SK-N-SH (cell line): ENCODE measurements around the gene EXOSC3. TPM values are rescaled to one million over a fixed set of nuclear protein-coding genes. Genes with fewer than 3 reads are reported as not detected.

ENCODE experiments used
- CTCF ChIA-PET: fragments of 300-600, 350-600 bp; formaldehyde crosslinking; extraction: SDS; loops from one replicate; lab custom pipeline; 2021; lab: Yijun Ruan, JAX
- POLR2A ChIA-PET: fragments of 350-600 bp; sonication (Branson Sonifier 250); formaldehyde crosslinking; extraction: SDS; loops from one replicate; lab custom pipeline; 2020; ENCODE audit warnings: antibody characterized with exemption, inconsistent platforms; lab: Yijun Ruan, JAX
- DNase-seq: peaks from one replicate; pipeline ENCODE4 v3.0.0; 2012
- H2AFZ ChIP-seq: fragments of 200-600 bp; sonication (generic); 2 replicates; pipeline ENCODE4 v1.8.1; 2016; ENCODE audit warnings: antibody characterized with exemption, mild to moderate bottlenecking, low read depth
- H3F3A ChIP-seq: fragments of 200-600 bp; sonication (generic); replicated peaks from 2 replicates; pipeline ENCODE3; 2016; ENCODE audit warnings: antibody characterized with exemption, mild to moderate bottlenecking; ENCODE audit not compliant: insufficient read depth
- H3K27ac ChIP-seq, 2 experiments: fragments of 200-500 bp in 1 of 2; fragments of 200-600 bp in 1 of 2; sonication (Bioruptor generic) in 1 of 2; sonication (generic), shearing (Covaris generic) in 1 of 2; 2 replicates each; pipeline versions ENCODE4 v1.5.1 to v1.6.1; 2014 to 2016; ENCODE audit warnings: low read depth in 2 of 2, inconsistent platforms in 1 of 2, low read length in 1 of 2, mild to moderate bottlenecking in 1 of 2, mixed read lengths in 1 of 2
- H3K27me3 ChIP-seq: fragments of 200-600 bp; sonication (generic), shearing (Covaris generic); 2 replicates; pipeline ENCODE4 v1.6.1; 2016; ENCODE audit warnings: mixed run types; ENCODE audit not compliant: insufficient read depth
- H3K36me3 ChIP-seq, 2 experiments: fragments of 200-500 bp in 1 of 2; fragments of 200-600 bp in 1 of 2; sonication (Bioruptor generic) in 1 of 2; sonication (generic) in 1 of 2; replicated peaks in 1 of 2; 2 replicates each; pipeline versions ENCODE3 to v1.5.1; 2014 to 2016; ENCODE audit warnings: low read length in 1 of 2, mild to moderate bottlenecking in 1 of 2; ENCODE audit not compliant: insufficient read depth in 2 of 2, control insufficient read depth in 1 of 2
- H3K4me1 ChIP-seq, 2 experiments: fragments of 200-500 bp in 1 of 2; fragments of 200-600 bp in 1 of 2; sonication (Bioruptor generic) in 1 of 2; sonication (generic), shearing (Covaris generic) in 1 of 2; 2 replicates each; pipeline versions ENCODE4 v1.5.1 to v1.6.1; 2014 to 2016; ENCODE audit warnings: low read depth in 1 of 2, low read length in 1 of 2, mixed run types in 1 of 2; ENCODE audit not compliant: insufficient read depth in 2 of 2, control insufficient read depth in 1 of 2
- H3K4me2 ChIP-seq: fragments of 200-600 bp; sonication (generic), shearing (Covaris generic); 2 replicates; pipeline ENCODE4 v1.6.1; 2017; ENCODE audit warnings: mixed run types
- H3K4me3 ChIP-seq, 2 experiments: fragments of 200-500 bp in 1 of 2; fragments of 200-600 bp in 1 of 2; sonication (Bioruptor generic) in 1 of 2; sonication (generic), shearing (Covaris generic) in 1 of 2; 2 replicates each; pipeline versions ENCODE4 v1.5.1 to v1.8.1; 2014 to 2016; ENCODE audit warnings: low read depth in 2 of 2, inconsistent platforms in 1 of 2, low read length in 1 of 2, mild to moderate bottlenecking in 1 of 2, mixed read lengths in 1 of 2, moderate library complexity in 1 of 2
- H3K79me2 ChIP-seq: fragments of 200-600 bp; sonication (generic); 2 replicates; pipeline ENCODE4 v1.8.1; 2017; ENCODE audit warnings: mild to moderate bottlenecking; ENCODE audit not compliant: insufficient read depth
- H3K9ac ChIP-seq: fragments of 200-600 bp; sonication (generic); 2 replicates; pipeline ENCODE4 v1.6.1; 2017; ENCODE audit warnings: mixed run types
- H3K9me2 ChIP-seq: fragments of 200-600 bp; sonication (generic); 2 replicates; pipeline ENCODE4 v1.6.1; 2017; ENCODE audit warnings: mixed run types
- H3K9me3 ChIP-seq: fragments of 200-600 bp; sonication (generic); 2 replicates; pipeline ENCODE4 v1.6.1; 2017; ENCODE audit warnings: mixed run types, mild to moderate bottlenecking, moderate library complexity
- H4K20me1 ChIP-seq: fragments of 200-600 bp; sonication (generic); 2 replicates; pipeline ENCODE4 v1.6.1; 2017; ENCODE audit warnings: mild to moderate bottlenecking, mixed run types; ENCODE audit not compliant: insufficient read depth
- EP300 ChIP-seq, 2 experiments: IDR thresholded peaks; 2 replicates each; pipeline versions ENCODE4 v1.4.0 to v1.6.1; 2012; ENCODE audit warnings: borderline replicate concordance in 1 of 2, low read depth in 1 of 2, low read length in 1 of 2
- EZH2phosphoT487 ChIP-seq: fragments of 200-600 bp; sonication (generic); IDR thresholded peaks from 2 replicates; pipeline ENCODE4 v1.6.1; 2017; ENCODE audit warnings: low read depth, mixed run types, mild to moderate bottlenecking, antibody characterized with exemption, moderate library complexity, borderline replicate concordance
- FOXM1 ChIP-seq: IDR thresholded peaks from 2 replicates; pipeline ENCODE4 v1.4.0; 2012; ENCODE audit warnings: low read depth, mild to moderate bottlenecking
- GABPA ChIP-seq: IDR thresholded peaks from 2 replicates; pipeline ENCODE4 v1.4.0; 2012; ENCODE audit warnings: low read depth, mild to moderate bottlenecking
- GATA2 ChIP-seq: sonication (generic); formaldehyde crosslinking; IDR thresholded peaks from 2 replicates; pipeline ENCODE4 v1.5.0; 2020; ENCODE audit warnings: mild to moderate bottlenecking, missing genetic modification reagents
- MXI1 ChIP-seq: IDR thresholded peaks from 2 replicates; pipeline ENCODE4 v1.6.1; 2012; ENCODE audit warnings: mild to moderate bottlenecking, low read depth, low read length, improper control_type of control experiment
- NRF1 ChIP-seq: IDR thresholded peaks from 2 replicates; pipeline ENCODE4 v1.6.1; 2012; ENCODE audit warnings: low read depth, mild to moderate bottlenecking, low read length
- PBX3 ChIP-seq: IDR thresholded peaks from 2 replicates; pipeline ENCODE4; 2012
- RAD21 ChIP-seq: IDR thresholded peaks from 2 replicates; pipeline ENCODE4 v1.6.1; 2012; ENCODE audit warnings: mild to moderate bottlenecking, low read length
- RFX5 ChIP-seq: IDR thresholded peaks from 2 replicates; pipeline ENCODE4 v1.6.1; 2012; ENCODE audit warnings: mild to moderate bottlenecking, improper control_type of control experiment, low read length
- SIN3A ChIP-seq: IDR thresholded peaks from 2 replicates; pipeline ENCODE4 v1.6.1; 2012; ENCODE audit warnings: low read depth, mild to moderate bottlenecking, low read length, moderate library complexity, borderline replicate concordance
- SMC3 ChIP-seq: IDR thresholded peaks from 2 replicates; pipeline ENCODE4 v1.6.1; 2012; ENCODE audit warnings: low read depth, low read length, improper control_type of control experiment
- TAF1 ChIP-seq: IDR thresholded peaks from 2 replicates; pipeline ENCODE4 v1.6.1; 2012; ENCODE audit warnings: low read depth, mild to moderate bottlenecking, low read length, moderate library complexity, borderline replicate concordance
- TCF12 ChIP-seq: IDR thresholded peaks from 2 replicates; pipeline ENCODE4 v1.4.0; 2012
- ZBTB33 ChIP-seq: IDR thresholded peaks from 2 replicates; pipeline ENCODE4 v1.4.0; 2012; ENCODE audit warnings: low read depth, borderline replicate concordance
- whole genome bisulfite sequencing: methylation state at CpG from one replicate; pipeline ENCODE4 v1.1.6; 2017; ENCODE audit warnings: low lambda C conversion rate; 5-methylcytosine and 5-hydroxymethylcytosine counted together
- polyA plus RNA-seq, 3 experiments: library from polyadenylated mRNA; depleted of rRNA; stranded (reverse); fragments of >200 nt; gene quantifications; 2 replicates each; pipeline ENCODE4 v1.2.3, GENCODE V29; 2012
- TF ChIP-seq, protein P1 (sequence below): IDR thresholded peaks from 2 replicates; pipeline ENCODE4 v1.4.0; 2012; ENCODE audit warnings: low read depth, borderline replicate concordance

Gene EXOSC3
- polyA plus RNA-seq, 1 of the 3 experiments (the other 2 are of a cell fraction): 53.6 TPM

DNA sequence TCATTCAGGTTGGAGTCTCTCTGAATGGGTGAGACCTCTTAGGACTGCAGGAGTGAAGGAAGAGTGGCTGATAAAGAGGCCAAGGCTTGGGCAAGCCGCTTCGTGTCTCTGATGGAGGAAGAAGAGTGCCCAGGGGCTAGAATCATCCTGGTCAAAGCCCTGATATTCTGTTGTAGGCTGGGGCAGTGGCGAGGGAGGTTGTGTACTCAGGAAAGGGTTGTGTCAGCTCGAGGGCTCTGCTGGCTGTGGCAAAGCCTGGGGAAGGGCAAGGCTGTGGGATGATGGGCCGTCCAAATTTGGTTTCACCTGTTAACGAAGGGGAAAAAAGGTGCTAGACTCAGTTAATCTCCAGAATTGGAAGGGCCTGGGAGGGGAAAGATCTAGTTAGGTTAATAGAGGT lies 33.7 kb downstream of the EXOSC3 start:
- Histone ChIP-seq H3F3A (peaks cover 9% of the 10 kb centered on the region), H3K9me2 (no peaks in the 10 kb centered on the region), H3K36me3 (no peaks in the 10 kb centered on the region), H3K9ac (no peak overlapping the region), H4K20me1 (no peaks in the 10 kb centered on the region), H3K79me2 (0 out of 2 replicates have a peak, but pooled peaks cover 4% of the 10 kb centered on the region), H3K4me2 (no peak overlapping the region), H3K4me1 (peaks cover 0 to 6% of the 10 kb centered on the region in 2 experiments; a peak in 2 of 4 replicates), H3K4me3 (no peak overlapping the region), H2AFZ (no peak overlapping the region), H3K9me3 (no peaks in the 10 kb centered on the region), H3K27ac (no peak overlapping the region), H3K27me3 (no peaks in the 10 kb centered on the region)
- 80% methylated on average over 6 of the region's 6 CpGs for whole genome bisulfite sequencing
- TF ChIP-seq MXI1 (no peak), GATA2 (CRISPR knock-in tag) (no peak), GABPA (no peak), SIN3A (no peak), NRF1 (no peak), RFX5 (no peak), RAD21 (no peak), TAF1 (no peak), EZH2phosphoT487 (no peak), FOXM1 (no peak), ZBTB33 (no peak), SMC3 (no peak), EP300 (IDR thresholded peaks at IDR 0.05; ENCODE audit: borderline replicate concordance in 1 of 2, low read depth in 1 of 2, low read length in 1 of 2) (no peak), TCF12 (no peak), PBX3 (no peak)
- TF ChIP-seq, protein P1, sequence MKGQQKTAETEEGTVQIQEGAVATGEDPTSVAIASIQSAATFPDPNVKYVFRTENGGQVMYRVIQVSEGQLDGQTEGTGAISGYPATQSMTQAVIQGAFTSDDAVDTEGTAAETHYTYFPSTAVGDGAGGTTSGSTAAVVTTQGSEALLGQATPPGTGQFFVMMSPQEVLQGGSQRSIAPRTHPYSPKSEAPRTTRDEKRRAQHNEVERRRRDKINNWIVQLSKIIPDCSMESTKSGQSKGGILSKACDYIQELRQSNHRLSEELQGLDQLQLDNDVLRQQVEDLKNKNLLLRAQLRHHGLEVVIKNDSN: no peak
- ChIA-PET POLR2A (no interaction called here), CTCF (interaction anchor here (2.4 kb wide), 1 partner anchor 18 kb away, joined by 7 read pairs; no protein-coding TSS in a partner anchor)
- no peak for DNase-seq
